HG03060 (cell line): ENCODE results near the gene NRGN.

Source experiments
- ATAC-seq: cut with Tn5 transposase; IDR thresholded peaks from one replicate; pipeline ENCODE4 v1.9.1; 2021; ENCODE audit warnings: low read depth, moderate number of reproducible peaks; ENCODE audit not compliant: unreplicated experiment

Gene NRGN

GRCh38 chr11:124778281-124778680, 38.5 kb downstream of the NRGN start:
- no peak for ATAC-seq

GRCh38 chr11:124779568-124779967, 39.8 kb downstream of the NRGN start:
- no peak for ATAC-seq

DNA sequence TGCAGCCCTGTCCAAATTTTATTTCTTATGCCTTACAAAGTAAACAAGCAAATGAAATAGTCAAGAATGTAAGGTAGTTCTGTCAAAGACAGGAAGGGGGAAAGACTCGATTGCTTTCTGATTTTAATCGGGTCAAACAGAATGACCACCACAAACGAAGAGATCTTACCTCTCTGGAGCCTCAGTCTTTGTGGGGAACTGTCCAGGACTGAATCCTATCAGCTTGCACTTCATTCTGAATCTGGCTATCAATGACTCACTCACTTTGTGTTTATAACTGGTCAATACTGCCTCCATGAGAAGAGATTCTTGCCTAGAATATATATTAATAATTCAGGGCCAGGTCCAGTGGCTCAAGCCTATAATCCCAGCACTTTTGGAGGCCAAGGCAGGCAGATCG, 43.3 kb downstream of the NRGN start:
- ATAC-seq: no peak

- no peak for ATAC-seq
These were observed 44.3 kb downstream of the NRGN start for GRCh38 chr11:124784051-124784450.

DNA sequence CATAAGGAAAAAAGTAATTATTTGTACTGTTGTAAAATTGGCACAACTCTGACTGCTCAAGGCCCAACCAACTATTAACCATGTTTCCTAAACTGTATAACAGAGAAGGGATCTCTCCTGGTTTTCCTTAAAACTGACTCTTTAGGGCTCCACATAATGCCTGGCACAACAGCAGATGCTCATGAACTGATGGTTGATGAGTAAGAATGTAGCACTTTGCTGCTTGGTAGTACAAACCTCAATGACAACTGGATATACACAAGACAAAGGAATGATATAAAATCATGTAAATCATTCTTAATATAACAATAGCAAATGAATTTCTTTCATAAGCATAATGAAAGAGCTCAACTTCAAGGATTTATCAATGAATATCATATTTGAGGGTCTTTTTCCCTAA, 48.8 kb downstream of the NRGN start:
- ATAC-seq: no peak

- no peak for ATAC-seq
These were observed 52.0 kb downstream of the NRGN start for GRCh38 chr11:124791626-124792341.

GRCh38 chr11:124793466-124794278, 53.9 kb downstream of the NRGN start:
- no peak for ATAC-seq

DNA sequence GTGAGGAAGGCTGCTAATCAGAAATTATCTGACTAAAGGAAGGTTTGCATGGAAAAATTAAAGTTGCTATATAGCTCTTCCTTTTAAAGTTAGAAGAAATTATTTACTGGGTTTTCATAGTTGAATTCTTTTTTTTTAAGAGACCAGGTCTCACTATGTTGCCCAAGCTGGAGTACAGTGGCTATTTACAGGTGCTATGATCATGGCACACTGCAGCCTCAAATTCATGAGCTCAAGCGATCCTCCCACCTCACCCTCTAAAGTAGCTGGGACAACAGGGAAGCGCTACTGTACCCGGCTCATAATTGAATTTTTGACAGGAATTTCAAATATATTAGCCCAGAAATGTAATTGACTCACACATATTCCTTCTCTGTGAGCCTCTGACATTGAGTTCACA, 56.6 kb downstream of the NRGN start:
- no peak for ATAC-seq
